Parathyroid adenoma (tissue), 2 donors: ENCODE data around the gene NUF2.

Source experiments
- H2AFZ ChIP-seq: fragments of 300-600 bp; sonication (generic); one replicate; pipeline ENCODE4 v1.7.0; 2017; ENCODE audit warnings: antibody characterized with exemption, mild to moderate bottlenecking
- H3K27ac ChIP-seq: fragments of 300-600 bp; sonication (generic); one replicate; pipeline ENCODE4 v1.7.0; 2017
- H3K27me3 ChIP-seq: fragments of 300-600 bp; sonication (generic); one replicate; pipeline ENCODE4 v1.7.0; 2017; ENCODE audit warnings: low read length; ENCODE audit not compliant: control insufficient read depth, insufficient read depth
- H3K36me3 ChIP-seq: fragments of 300-600 bp; sonication (generic); one replicate; pipeline ENCODE4 v1.7.0; 2017; ENCODE audit warnings: low read length; ENCODE audit not compliant: control insufficient read depth, insufficient read depth
- H3K4me1 ChIP-seq: fragments of 300-600 bp; sonication (generic); one replicate; pipeline ENCODE4 v1.7.0; 2017; ENCODE audit warnings: control low read depth
- H3K4me2 ChIP-seq: fragments of 300-600 bp; sonication (generic); one replicate; pipeline ENCODE4 v1.7.0; 2017; ENCODE audit warnings: low read length
- H3K4me3 ChIP-seq: fragments of 300-600 bp; sonication (generic); one replicate; pipeline ENCODE4 v1.7.0; 2017; ENCODE audit warnings: low read depth, low read length
- H3K79me2 ChIP-seq: fragments of 300-600 bp; sonication (generic); one replicate; pipeline ENCODE4 v1.7.0; 2017; ENCODE audit warnings: control low read depth
- H3K9ac ChIP-seq: fragments of 300-600 bp; sonication (generic); one replicate; pipeline ENCODE4 v1.7.0; 2017; ENCODE audit warnings: mild to moderate bottlenecking
- H3K9me3 ChIP-seq: fragments of 300-600 bp; sonication (generic); one replicate; pipeline ENCODE4 v1.7.0; 2017; ENCODE audit warnings: low read length; ENCODE audit not compliant: control insufficient read depth
- TF ChIP-seq, protein P1 (sequence below): fragments of 300-600 bp; sonication (generic); IDR thresholded peaks from one replicate; pipeline ENCODE4 v1.7.0; 2017; ENCODE audit warnings: antibody characterized with exemption, mild to moderate bottlenecking
- donor health status: primary hyperparathyroidism.

NUF2 gene

DNA sequence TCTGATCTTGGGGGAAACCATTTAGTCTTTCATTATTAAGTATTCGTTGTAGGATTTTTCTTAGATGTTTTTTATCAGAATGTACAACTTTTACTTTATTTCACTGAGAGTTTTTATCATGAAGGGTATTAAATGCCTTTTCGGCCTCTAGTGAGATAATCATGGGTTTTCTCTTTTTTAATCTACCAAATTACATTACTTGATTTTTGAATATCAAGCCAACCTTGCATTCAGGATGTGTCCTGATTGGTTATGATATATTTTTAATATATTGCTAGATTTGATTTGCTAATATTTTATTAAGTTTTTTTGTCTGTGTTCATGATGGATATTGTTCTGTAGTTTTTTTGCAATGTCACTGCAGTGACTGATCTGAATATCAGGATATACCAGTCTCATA lies 9.4 kb downstream of the NUF2 start:
- no peaks in the 10 kb centered on the region for H3K79me2 ChIP-seq
- no peaks in the 10 kb centered on the region for H3K27me3 ChIP-seq
- no peak overlapping the region for H3K4me3 ChIP-seq
- H2AFZ ChIP-seq = no peak overlapping the region
- no peak overlapping the region for H3K9ac ChIP-seq
- TF ChIP-seq, protein P1, sequence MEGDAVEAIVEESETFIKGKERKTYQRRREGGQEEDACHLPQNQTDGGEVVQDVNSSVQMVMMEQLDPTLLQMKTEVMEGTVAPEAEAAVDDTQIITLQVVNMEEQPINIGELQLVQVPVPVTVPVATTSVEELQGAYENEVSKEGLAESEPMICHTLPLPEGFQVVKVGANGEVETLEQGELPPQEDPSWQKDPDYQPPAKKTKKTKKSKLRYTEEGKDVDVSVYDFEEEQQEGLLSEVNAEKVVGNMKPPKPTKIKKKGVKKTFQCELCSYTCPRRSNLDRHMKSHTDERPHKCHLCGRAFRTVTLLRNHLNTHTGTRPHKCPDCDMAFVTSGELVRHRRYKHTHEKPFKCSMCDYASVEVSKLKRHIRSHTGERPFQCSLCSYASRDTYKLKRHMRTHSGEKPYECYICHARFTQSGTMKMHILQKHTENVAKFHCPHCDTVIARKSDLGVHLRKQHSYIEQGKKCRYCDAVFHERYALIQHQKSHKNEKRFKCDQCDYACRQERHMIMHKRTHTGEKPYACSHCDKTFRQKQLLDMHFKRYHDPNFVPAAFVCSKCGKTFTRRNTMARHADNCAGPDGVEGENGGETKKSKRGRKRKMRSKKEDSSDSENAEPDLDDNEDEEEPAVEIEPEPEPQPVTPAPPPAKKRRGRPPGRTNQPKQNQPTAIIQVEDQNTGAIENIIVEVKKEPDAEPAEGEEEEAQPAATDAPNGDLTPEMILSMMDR = no peak
- no peak overlapping the region for H3K4me2 ChIP-seq
- H3K36me3 ChIP-seq = no peaks in the 10 kb centered on the region
- H3K9me3 ChIP-seq = no peaks in the 10 kb centered on the region
- H3K4me1 ChIP-seq = no peaks in the 10 kb centered on the region
- no peak overlapping the region for H3K27ac ChIP-seq

DNA sequence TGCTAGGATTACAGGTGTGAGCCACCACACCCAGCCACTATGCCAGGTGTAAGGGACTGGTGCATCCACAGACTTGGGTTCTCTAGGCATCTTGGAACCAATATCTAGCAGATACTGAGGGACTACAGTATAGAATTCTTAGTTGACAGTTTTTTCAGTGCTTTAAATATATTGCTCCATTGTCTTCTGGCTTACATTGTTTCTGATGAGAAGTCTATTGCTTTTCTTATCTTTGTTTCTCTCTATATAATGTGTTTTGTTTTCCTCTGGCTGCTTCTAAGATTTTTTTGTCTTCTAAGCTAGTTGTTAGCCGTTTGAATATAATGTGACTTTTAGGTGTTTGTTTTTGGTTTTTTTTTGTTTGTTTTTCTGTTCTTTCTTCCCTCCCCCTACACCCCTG lies 13.5 kb downstream of the NUF2 start:
- Histone ChIP-seq H3K27me3 (no peaks in the 10 kb centered on the region), H3K4me2 (no peak overlapping the region), H2AFZ (no peak overlapping the region), H3K4me3 (no peak overlapping the region), H3K36me3 (no peaks in the 10 kb centered on the region), H3K27ac (no peak overlapping the region), H3K4me1 (no peaks in the 10 kb centered on the region), H3K79me2 (no peaks in the 10 kb centered on the region), H3K9me3 (no peaks in the 10 kb centered on the region), H3K9ac (no peak overlapping the region)
- TF ChIP-seq, protein P1 = no peak

DNA sequence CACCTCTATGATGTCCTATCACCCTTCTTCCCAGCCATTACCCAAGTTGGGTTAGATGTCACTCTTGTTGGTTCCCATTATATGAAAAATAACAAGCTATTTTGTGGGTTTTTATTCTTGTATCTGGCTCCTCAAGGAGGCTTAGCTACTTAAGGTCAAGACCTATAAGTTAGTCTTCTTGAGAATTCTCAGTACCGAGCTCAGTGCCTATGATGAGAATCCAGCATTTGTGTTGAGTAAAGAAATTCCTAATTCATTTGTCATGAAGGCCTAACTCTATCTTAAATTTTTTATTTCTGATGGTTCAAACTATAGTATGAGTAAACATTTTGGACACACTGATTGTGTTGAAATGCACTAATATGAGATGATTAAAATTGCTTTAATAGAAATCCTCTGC lies 15.9 kb downstream of the NUF2 start:
- Histone ChIP-seq H3K79me2 (no peaks in the 10 kb centered on the region), H3K27me3 (no peaks in the 10 kb centered on the region), H2AFZ (no peak overlapping the region), H3K4me1 (no peaks in the 10 kb centered on the region), H3K36me3 (no peaks in the 10 kb centered on the region), H3K4me3 (no peak overlapping the region), H3K9ac (no peak overlapping the region), H3K4me2 (no peak overlapping the region), H3K27ac (no peak overlapping the region), H3K9me3 (no peaks in the 10 kb centered on the region)
- TF ChIP-seq, protein P1 = no peak

DNA sequence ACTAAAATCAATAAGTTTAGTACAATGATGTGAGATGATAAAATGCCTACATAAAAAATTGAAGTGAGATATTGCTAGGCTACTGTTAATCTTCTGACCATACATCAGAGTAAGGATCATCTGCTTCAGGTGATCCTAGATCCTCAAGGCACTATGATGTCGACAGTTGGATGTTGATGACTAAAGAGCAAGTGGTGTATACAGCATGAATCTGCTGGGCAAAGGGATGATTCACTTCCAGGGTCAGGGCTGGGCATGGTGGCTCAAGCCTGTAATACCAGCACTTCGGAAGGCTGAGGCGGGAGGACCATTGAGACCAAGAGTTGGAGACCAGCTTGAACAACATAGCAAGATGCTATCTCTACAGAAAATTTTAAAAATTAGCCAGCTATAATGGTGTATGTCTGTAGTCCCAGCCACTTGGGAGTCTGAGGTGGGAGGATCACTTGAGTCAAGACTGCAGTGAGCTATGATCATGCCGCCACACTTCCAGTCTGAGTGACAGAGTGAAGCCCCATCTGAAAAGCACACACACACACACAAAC lies 24.6 kb downstream of the NUF2 start:
- no peaks in the 10 kb centered on the region for H3K9me3 ChIP-seq
- H2AFZ ChIP-seq = no peak overlapping the region
- no peaks in the 10 kb centered on the region for H3K4me1 ChIP-seq
- H3K27me3 ChIP-seq = no peaks in the 10 kb centered on the region
- no peak overlapping the region for H3K4me2 ChIP-seq
- no peak overlapping the region for H3K4me3 ChIP-seq
- H3K9ac ChIP-seq = no peak overlapping the region
- no peaks in the 10 kb centered on the region for H3K36me3 ChIP-seq
- TF ChIP-seq, protein P1 = no peak
- H3K79me2 ChIP-seq = no peaks in the 10 kb centered on the region
- no peak overlapping the region for H3K27ac ChIP-seq

DNA sequence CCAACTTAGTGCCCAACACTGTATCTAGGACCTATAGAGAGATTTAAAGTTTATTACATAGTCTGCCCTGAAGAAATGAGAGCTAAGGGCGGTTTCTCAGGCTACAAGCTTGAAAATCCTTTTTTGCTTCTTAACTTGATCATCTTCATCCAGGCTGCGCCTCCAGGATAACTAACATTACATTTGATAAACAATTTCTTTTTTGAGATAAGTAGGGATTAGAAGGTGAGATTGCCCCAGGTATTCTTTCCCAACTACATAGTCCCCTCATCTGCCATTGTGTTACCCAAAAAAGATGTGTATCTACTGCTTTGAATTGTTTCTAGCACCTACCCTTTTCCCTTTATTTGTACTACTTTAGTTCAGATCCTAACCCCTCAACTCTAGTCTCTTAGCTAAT lies 25.4 kb downstream of the NUF2 start:
- no peak overlapping the region for H3K9ac ChIP-seq
- TF ChIP-seq, protein P1 = no peak
- H3K79me2 ChIP-seq = no peaks in the 10 kb centered on the region
- no peaks in the 10 kb centered on the region for H3K4me1 ChIP-seq
- H3K27me3 ChIP-seq = no peaks in the 10 kb centered on the region
- no peaks in the 10 kb centered on the region for H3K9me3 ChIP-seq
- no peak overlapping the region for H3K4me3 ChIP-seq
- H3K27ac ChIP-seq = no peak overlapping the region
- no peak overlapping the region for H3K4me2 ChIP-seq
- no peaks in the 10 kb centered on the region for H3K36me3 ChIP-seq
- H2AFZ ChIP-seq = no peak overlapping the region
